ENCODE measurements around the gene TRAPPC11.

- TF ChIP-seq CTCF (IDR thresholded peaks at IDR 0.05; ENCODE audit: insufficient read depth, low read length, poor library complexity, severe bottlenecking) (no peak), EZH2phosphoT487 (conservative IDR thresholded peaks at IDR 0.05; ENCODE audit: low read length) (no peak)
Observed at GRCh38 chr4:183612329-183613250, 46.5 kb upstream of the TRAPPC11 start.

Measured in SU-DHL-6 (cell line).